Gastrocnemius medialis (tissue), 4 donors: ENCODE measurements around the gene DOCK4.

ENCODE experiments used
- POLR2A ChIP-seq, 2 donors: fragments of 450-650 bp; IDR thresholded peaks; one replicate each; pipeline ENCODE4 v1.6.1; 2017; ENCODE audit warnings: antibody characterized with exemption in 2 of 2, mild to moderate bottlenecking in 2 of 2, moderate library complexity in 2 of 2
- TF ChIP-seq, protein P1 (sequence below), 5 experiments: fragments of 450-650 bp in 3 of 5; fragments of 200-600 bp in 2 of 5; sonication (generic) in 2 of 5; IDR thresholded peaks in 4 of 5; conservative IDR thresholded peaks in 1 of 5; 1 replicate in 4 of 5; 2 replicates in 1 of 5; pipeline ENCODE4 v1.5.1; 2016 to 2019; ENCODE audit warnings: antibody characterized with exemption in 5 of 5, mild to moderate bottlenecking in 3 of 5, moderate library complexity in 3 of 5

DNA sequence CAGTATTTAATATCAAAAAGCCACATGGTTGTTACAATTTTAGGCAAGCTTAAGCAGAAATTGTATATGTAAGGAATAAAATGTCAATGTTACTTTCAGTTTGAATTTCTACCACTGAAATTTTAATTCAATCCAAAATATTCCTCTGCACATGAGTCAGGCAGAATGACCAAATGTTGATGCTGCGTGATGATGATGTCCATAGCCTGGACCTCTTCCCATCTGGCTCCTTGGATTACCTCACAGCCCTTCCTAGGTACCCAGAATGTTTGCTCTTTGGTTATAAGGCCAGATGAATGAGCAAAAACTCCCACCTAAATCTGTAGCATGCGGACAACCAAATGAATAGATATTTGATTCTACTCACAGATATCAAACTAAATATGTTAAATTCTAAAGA, 385.6 kb downstream of the DOCK4 start:
- TF ChIP-seq, protein P1, sequence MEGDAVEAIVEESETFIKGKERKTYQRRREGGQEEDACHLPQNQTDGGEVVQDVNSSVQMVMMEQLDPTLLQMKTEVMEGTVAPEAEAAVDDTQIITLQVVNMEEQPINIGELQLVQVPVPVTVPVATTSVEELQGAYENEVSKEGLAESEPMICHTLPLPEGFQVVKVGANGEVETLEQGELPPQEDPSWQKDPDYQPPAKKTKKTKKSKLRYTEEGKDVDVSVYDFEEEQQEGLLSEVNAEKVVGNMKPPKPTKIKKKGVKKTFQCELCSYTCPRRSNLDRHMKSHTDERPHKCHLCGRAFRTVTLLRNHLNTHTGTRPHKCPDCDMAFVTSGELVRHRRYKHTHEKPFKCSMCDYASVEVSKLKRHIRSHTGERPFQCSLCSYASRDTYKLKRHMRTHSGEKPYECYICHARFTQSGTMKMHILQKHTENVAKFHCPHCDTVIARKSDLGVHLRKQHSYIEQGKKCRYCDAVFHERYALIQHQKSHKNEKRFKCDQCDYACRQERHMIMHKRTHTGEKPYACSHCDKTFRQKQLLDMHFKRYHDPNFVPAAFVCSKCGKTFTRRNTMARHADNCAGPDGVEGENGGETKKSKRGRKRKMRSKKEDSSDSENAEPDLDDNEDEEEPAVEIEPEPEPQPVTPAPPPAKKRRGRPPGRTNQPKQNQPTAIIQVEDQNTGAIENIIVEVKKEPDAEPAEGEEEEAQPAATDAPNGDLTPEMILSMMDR (IDR thresholded peaks at IDR 0.05 in 4 of 5, conservative IDR thresholded peaks at IDR 0.05 in 1 of 5) = no peak
- TF ChIP-seq POLR2A (IDR thresholded peaks at IDR 0.05) = no peak
